B cell (primary cell): ENCODE results near the gene FCN2. TPM values are rescaled to one million over a fixed set of nuclear protein-coding genes. Genes with fewer than 3 reads are reported as not detected.

ENCODE experiments used
- ATAC-seq: fragments of 200-7000 bp; cut with Tn5 transposase; one replicate; pipeline ENCODE4 v1.10.0; 2021; ENCODE audit warnings: low read depth, mild to moderate bottlenecking, moderate number of reproducible peaks, moderate library complexity
- CTCF ChIA-PET: fragments of 350-600 bp; sonication (Branson Sonifier 250); formaldehyde crosslinking; loops from one replicate; lab custom pipeline; 2021; ENCODE audit warnings: antibody characterized with exemption, inconsistent platforms; lab: Charles Lee
- POLR2A ChIA-PET: fragments of 350-600 bp; sonication (Branson Sonifier 250); formaldehyde crosslinking; loops from one replicate; lab custom pipeline; 2021; ENCODE audit warnings: antibody characterized with exemption; lab: Charles Lee
- DNase-seq: peaks from one replicate; pipeline ENCODE4 v3.0.0; 2013
- H2AFZ ChIP-seq: 2 replicates; pipeline ENCODE4 v1.6.1; 2012; ENCODE audit warnings: mild to moderate bottlenecking, low read depth, low read length; ENCODE audit not compliant: insufficient read depth, poor library complexity, severe bottlenecking
- H3K27ac ChIP-seq, 2 donors: 1 replicate in 1 of 2; 2 replicates in 1 of 2; pipeline ENCODE4 v1.5.1; 2012 to 2013; ENCODE audit warnings: low read length in 2 of 2, mild to moderate bottlenecking in 2 of 2, moderate library complexity in 1 of 2
- H3K27me3 ChIP-seq, 4 experiments: fragments of 200-600 bp in 1 of 4; sonication (generic) in 1 of 4; replicated peaks in 1 of 4; 1 replicate in 2 of 4; 2 replicates in 2 of 4; pipeline versions ENCODE4 v1.6.1 to v1.7.0; 2013 to 2016; ENCODE audit warnings: low read length in 3 of 4, mild to moderate bottlenecking in 2 of 4, mixed read lengths in 1 of 4, moderate library complexity in 1 of 4; ENCODE audit not compliant: insufficient read depth in 4 of 4, control insufficient read depth in 3 of 4; ENCODE audit errors: control extremely low read depth in 1 of 4
- H3K36me3 ChIP-seq, 2 experiments: replicated peaks in 1 of 2; 1 replicate in 1 of 2; 2 replicates in 1 of 2; pipeline versions ENCODE4 v1.6.1 to v1.7.1; 2013; ENCODE audit warnings: low read length in 1 of 2; ENCODE audit not compliant: insufficient read depth in 2 of 2, control insufficient read depth in 1 of 2; ENCODE audit errors: control extremely low read depth in 1 of 2, extremely low read depth in 1 of 2
- H3K4me1 ChIP-seq, 2 donors: fragments of 200-600 bp in 1 of 2; sonication (generic) in 1 of 2; 1 replicate in 1 of 2; 2 replicates in 1 of 2; pipeline versions ENCODE4 v1.5.1 to v1.6.1; 2013 to 2017; ENCODE audit warnings: low read length in 2 of 2; ENCODE audit not compliant: control insufficient read depth in 2 of 2, insufficient read depth in 2 of 2
- H3K4me2 ChIP-seq: replicated peaks from 2 replicates; pipeline ENCODE3; 2012; ENCODE audit warnings: mild to moderate bottlenecking, low read depth, low read length; ENCODE audit not compliant: poor library complexity, severe bottlenecking
- H3K4me3 ChIP-seq, 5 experiments: fragments of 200-600 bp in 1 of 5; sonication (generic) in 1 of 5; 1 replicate in 3 of 5; 2 replicates in 2 of 5; pipeline versions ENCODE4 v1.5.1 to v1.7.0; 2011 to 2016; ENCODE audit warnings: low read length in 4 of 5, mild to moderate bottlenecking in 4 of 5, low read depth in 2 of 5, control low read depth in 1 of 5, moderate library complexity in 1 of 5; ENCODE audit not compliant: insufficient read depth in 1 of 5; ENCODE audit errors: control extremely low read depth in 1 of 5, extremely low read depth in 1 of 5
- H3K79me2 ChIP-seq: fragments of 200-600 bp; sonication (generic); one replicate; pipeline ENCODE4 v1.6.0; 2016; ENCODE audit warnings: low read length; ENCODE audit not compliant: control insufficient read depth, insufficient read depth
- H3K9ac ChIP-seq: fragments of 200-600 bp; sonication (generic); 2 replicates; pipeline ENCODE4 v1.6.1; 2017; ENCODE audit warnings: mild to moderate bottlenecking, low read length, moderate library complexity
- H3K9me3 ChIP-seq, 3 donors: one replicate each; pipeline versions ENCODE4 v1.6.1 to v1.7.1; 2013; ENCODE audit warnings: low read length in 2 of 3; ENCODE audit not compliant: control insufficient read depth in 2 of 3, insufficient read depth in 1 of 3; ENCODE audit errors: control extremely low read depth in 1 of 3
- H4K20me1 ChIP-seq: 2 replicates; pipeline ENCODE4 v1.6.0; 2012; ENCODE audit warnings: mild to moderate bottlenecking, low read length; ENCODE audit not compliant: insufficient read depth, control insufficient read depth, poor library complexity, severe bottlenecking
- H3K27ac Mint-ChIP-seq: one replicate; pipeline ENCODE4 v1.8.0; 2021; ENCODE audit warnings: mixed read lengths
- H3K27me3 Mint-ChIP-seq: one replicate; pipeline ENCODE4 v1.8.0; 2021; ENCODE audit warnings: mixed read lengths
- H3K4me1 Mint-ChIP-seq: one replicate; pipeline ENCODE4 v1.8.0; 2021; ENCODE audit warnings: mixed read lengths
- H3K4me3 Mint-ChIP-seq: one replicate; pipeline ENCODE4 v1.8.0; 2021; ENCODE audit warnings: mixed read lengths
- H3K9me3 Mint-ChIP-seq: one replicate; pipeline ENCODE4 v1.8.0; 2022; ENCODE audit warnings: mixed read lengths; ENCODE audit not compliant: insufficient read depth
- CTCF ChIP-seq: fragments of 200-600 bp; IDR thresholded peaks from one replicate; pipeline ENCODE4 v1.8.0; 2022; ENCODE audit warnings: antibody characterized with exemption, mild to moderate bottlenecking
- EZH2 ChIP-seq: IDR thresholded peaks from 2 replicates; pipeline ENCODE4 v1.6.1; 2012; ENCODE audit warnings: borderline replicate concordance, low read depth, mild to moderate bottlenecking, moderate library complexity, low read length; ENCODE audit not compliant: insufficient read depth, poor library complexity, severe bottlenecking
- WGBS: methylation state at CpG from one replicate; pipeline ENCODE4 v1.1.5; 2013; ENCODE audit warnings: missing lambda C conversion rate; ENCODE audit not compliant: insufficient coverage; 5-methylcytosine and 5-hydroxymethylcytosine counted together
- intact Hi-C: fragments of 100-400 bp; cut with micrococcal nuclease; formaldehyde crosslinking; loops from one replicate; pipeline ENCODE4 v1.10.0; 2022
- polyA plus RNA-seq: library from polyadenylated mRNA; depleted of rRNA; stranded (reverse); fragments of >200 nt; gene quantifications from 2 replicates; pipeline ENCODE4 v1.2.3, GENCODE V29; 2012
- total RNA-seq, 2 donors: library from RNA; stranded (reverse); fragments of 120-200 nt in 1 of 2; gene quantifications; 1 replicate in 1 of 2; 2 replicates in 1 of 2; pipeline versions ENCODE4 v1.2.3 to v1.2.4, GENCODE V29; 2013 to 2022

The FCN2 gene
- total and polyA plus RNA-seq, 2 donors (not counting 1 experiment from before 2014, with no cell fraction given) = not detected

GRCh38 chr9:134851020-134851419 is 29.6 kb upstream of the FCN2 start:
- no peaks in the 10 kb centered on the region for H3K79me2 ChIP-seq
- intact Hi-C loops = no loop called here
- WGBS = 49% methylated on average over 6 of the region's 12 CpGs
- DNase-seq = no peak
- Mint-ChIP-seq H3K4me3 (no peak overlapping the region), H3K4me1 (no peaks in the 10 kb centered on the region), H3K27me3 (no peaks in the 10 kb centered on the region), H3K27ac (no peak overlapping the region), H3K9me3 (no peaks in the 10 kb centered on the region)
- no peak overlapping the region for H3K9ac ChIP-seq
- peaks cover 0 to 31% (median 0%) of the 10 kb centered on the region in 3 donors for H3K9me3 ChIP-seq
- no peaks in the 10 kb centered on the region for H4K20me1 ChIP-seq
- no peak overlapping the region for H3K4me2 ChIP-seq
- TF ChIP-seq CTCF (no peak), EZH2 (no peak)
- ChIA-PET POLR2A (no interaction called here), CTCF (no interaction called here)
- H2AFZ ChIP-seq = no peak overlapping the region
- H3K4me1 ChIP-seq = no peaks in the 10 kb centered on the region
- no peak for ATAC-seq
- H3K27ac ChIP-seq = no peak overlapping the region
- H3K4me3 ChIP-seq = no peak overlapping the region
- H3K27me3 ChIP-seq = peaks cover 0 to 4% (median 0%) of the 10 kb centered on the region in 4 experiments
- no peaks in the 10 kb centered on the region for H3K36me3 ChIP-seq

- 86% methylated on average over 5 of the region's 6 CpGs for WGBS
- peaks cover 0 to 4% (median 0%) of the 10 kb centered on the region in 4 experiments for H3K27me3 ChIP-seq
- intact Hi-C loops = no loop called here
- TF ChIP-seq EZH2 (no peak), CTCF (no peak)
- POLR2A ChIA-PET = no interaction called here
- CTCF ChIA-PET = no interaction called here
- no peaks in the 10 kb centered on the region for H4K20me1 ChIP-seq
- H3K4me1 ChIP-seq = no peaks in the 10 kb centered on the region
- no peaks in the 10 kb centered on the region for H3K36me3 ChIP-seq
- no peak overlapping the region for H3K27ac ChIP-seq
- H3K4me2 ChIP-seq = no peak overlapping the region
- ATAC-seq (no peak), DNase-seq (no peak)
- H3K4me3 ChIP-seq = no peak overlapping the region
- peaks cover 0 to 28% (median 2%) of the 10 kb centered on the region in 3 donors for H3K9me3 ChIP-seq
- H3K9me3 Mint-ChIP-seq = peaks cover 4% of the 10 kb centered on the region
- no peak overlapping the region for H2AFZ ChIP-seq
- no peak overlapping the region for H3K27ac Mint-ChIP-seq
- no peak overlapping the region for H3K4me3 Mint-ChIP-seq
- H3K27me3 Mint-ChIP-seq = peaks cover 11% of the 10 kb centered on the region
- H3K4me1 Mint-ChIP-seq = no peaks in the 10 kb centered on the region
- no peak overlapping the region for H3K9ac ChIP-seq
- no peaks in the 10 kb centered on the region for H3K79me2 ChIP-seq
Measured at GRCh38 chr9:134852906-134853654, 27.5 kb upstream of the FCN2 start.
